C4-2B (cell line): ENCODE results near the gene FAM89B.

Source experiments
- CTCF ChIP-seq: fragments of 450-650 bp; conservative IDR thresholded peaks from 2 replicates; pipeline ENCODE4 v1.5.1; 2017; ENCODE audit warnings: mild to moderate bottlenecking
- ZFX ChIP-seq: fragments of 450-650 bp; IDR thresholded peaks from 2 replicates; pipeline ENCODE4 v1.6.1; 2017

GRCh38 chr11:65538232-65538914, 34.0 kb upstream of the FAM89B start:
- TF ChIP-seq CTCF (no peak), ZFX (no peak)
